GM12878 (cell line): ENCODE measurements around the gene ZDHHC14. TPM values are rescaled to one million over a fixed set of nuclear protein-coding genes. Genes with fewer than 3 reads are reported as not detected.
"Not testable (repeated sequence)": the region's sequence is repeated elsewhere in the genome, so short reads cannot be mapped to it uniquely, and the experiment has no call there.

Experiments used
- ATAC-seq: fragments of 200-7000 bp; cut with Tn5 transposase; 3 replicates; pipeline ENCODE4 v1.9.1; 2020; ENCODE audit warnings: mild to moderate bottlenecking, moderate library complexity
- BruUV-seq: library from RNA; stranded (reverse); fragments of 400-500 nt; replicated peaks from 2 replicates; lab custom pipeline; 2021; lab: Mats Ljungman, UMichigan
- CTCF ChIA-PET: fragments of 300-600 bp; sonication (Branson Sonifier 250); formaldehyde crosslinking; extraction: SDS; loops from one replicate; lab custom pipeline; 2021; ENCODE audit warnings: inconsistent platforms; lab: Yijun Ruan, JAX
- POLR2A ChIA-PET: fragments of 350-600 bp; formaldehyde crosslinking; extraction: SDS; loops from one replicate; lab custom pipeline; 2021; ENCODE audit warnings: inconsistent platforms; lab: Charles Lee
- RAD21 ChIA-PET: fragments of 300-600 bp; sonication (Branson Sonifier 250); formaldehyde crosslinking; loops from one replicate; lab custom pipeline; 2023; ENCODE audit warnings: antibody characterized with exemption; ENCODE audit not compliant: unreplicated experiment; lab: Charles Lee
- SMC1A ChIA-PET: fragments of 300-600 bp; sonication (Branson Sonifier 250); formaldehyde crosslinking; loops from one replicate; lab custom pipeline; 2023; ENCODE audit not compliant: unreplicated experiment, uncharacterized antibody; lab: Charles Lee
- DNase-seq: peaks from one replicate; pipeline ENCODE4 v3.0.0-alpha.2; 2011; ENCODE audit warnings: low read depth, low spot score
- FAIRE-seq: peaks from 3 replicates; lab custom pipeline; 2011; peaks lifted over from hg19 to GRCh38; lab: Jason Lieb, UNC
- H2AFZ ChIP-seq: 2 replicates; pipeline ENCODE4 v1.6.0; 2011; ENCODE audit warnings: low read depth, low read length, control low read depth; ENCODE audit not compliant: control insufficient read depth
- H3K27ac ChIP-seq: 2 replicates; pipeline ENCODE4 v1.5.1; 2011; ENCODE audit warnings: control low read depth; ENCODE audit not compliant: control insufficient read depth, insufficient read depth
- H3K27me3 ChIP-seq, 2 experiments: replicated peaks in 1 of 2; 2 replicates each; pipeline versions ENCODE4 v1.6.0 to v1.6.1; 2011; ENCODE audit warnings: low read length in 1 of 2; ENCODE audit not compliant: control insufficient read depth in 2 of 2, insufficient read depth in 2 of 2
- H3K36me3 ChIP-seq, 2 experiments: 2 replicates each; pipeline ENCODE4 v1.5.1; 2011; ENCODE audit warnings: low read length in 1 of 2; ENCODE audit not compliant: control insufficient read depth in 2 of 2, insufficient read depth in 2 of 2
- H3K4me1 ChIP-seq: 2 replicates; pipeline ENCODE4 v1.6.1; 2011; ENCODE audit warnings: mild to moderate bottlenecking, low read length, moderate library complexity, mixed read lengths; ENCODE audit not compliant: control insufficient read depth, insufficient read depth
- H3K4me2 ChIP-seq: 2 replicates; pipeline ENCODE4 v1.6.0; 2011; ENCODE audit warnings: control low read depth; ENCODE audit not compliant: control insufficient read depth, insufficient read depth
- H3K4me3 ChIP-seq: fragments of 200-600 bp; sonication (generic); 2 replicates; pipeline ENCODE4 v1.5.1; 2016
- H3K79me2 ChIP-seq: 2 replicates; pipeline ENCODE4 v1.6.0; 2011; ENCODE audit warnings: low read length; ENCODE audit not compliant: control insufficient read depth, insufficient read depth
- H3K9ac ChIP-seq: 2 replicates; pipeline ENCODE4 v1.8.0; 2011; ENCODE audit warnings: low read length, control low read depth, mixed read lengths; ENCODE audit not compliant: control insufficient read depth, insufficient read depth
- H3K9me3 ChIP-seq: replicated peaks from 3 replicates; pipeline ENCODE4 v1.5.1; 2011; ENCODE audit warnings: mild to moderate bottlenecking, low read length; ENCODE audit not compliant: control insufficient read depth, insufficient read depth
- H4K20me1 ChIP-seq: 2 replicates; pipeline ENCODE4 v1.6.0; 2011; ENCODE audit not compliant: control insufficient read depth, insufficient read depth
- HDGF ChIP-seq: fragments of 450-650 bp; IDR thresholded peaks from 2 replicates; pipeline ENCODE4 v1.6.1; 2016; ENCODE audit warnings: antibody characterized with exemption
- MLLT1 ChIP-seq: fragments of 450-650 bp; IDR thresholded peaks from 2 replicates; pipeline ENCODE4 v1.6.1; 2016; ENCODE audit warnings: mild to moderate bottlenecking
- WGBS: methylation state at CpG from one replicate; pipeline ENCODE4 v1.1.6; 2016; ENCODE audit warnings: low lambda C conversion rate; ENCODE audit not compliant: insufficient replicate concordance, insufficient coverage; ENCODE audit errors: missing lambda C conversion rate; 5-methylcytosine and 5-hydroxymethylcytosine counted together
- in situ Hi-C: fragments of 300-500 bp; cut with MboI; formaldehyde crosslinking; loops from 9 replicates; pipeline ENCODE4 v1.14.3; 2018; ENCODE audit warnings: mixed read lengths
- intact Hi-C: fragments of 100-400 bp; cut with micrococcal nuclease; formaldehyde crosslinking; loops from one replicate; pipeline ENCODE4 v1.14.2; 2022; ENCODE audit not compliant: unreplicated experiment
- polyA plus RNA-seq, 11 experiments: library from polyadenylated mRNA; depleted of rRNA in 4 of 11; unstranded in 6 of 11; stranded (reverse) in 5 of 11; fragments of >200 nt; fragmentation: Nextera tagmentation in 4 of 11; fragmentation: Illumina TruSeq in 1 of 11; extraction: Ambion mirVana in 4 of 11; extraction: Trizol in 1 of 11; gene quantifications; 1 replicate in 1 of 11; 2 replicates in 10 of 11; pipeline versions ENCODE4 v1.2.1 to v1.2.3, GENCODE V29; 2011 to 2016; ENCODE audit warnings: inconsistent platforms in 2 of 11, missing spikeins in 2 of 11, low read depth in 1 of 11
- total RNA-seq, 4 experiments: library from RNA; depleted of rRNA in 3 of 4; stranded (reverse); fragments of >200 nt in 3 of 4; fragmentation: Illumina TruSeq in 1 of 4; extraction: Trizol in 1 of 4; gene quantifications; 2 replicates each; pipeline versions ENCODE4 v1.2.1 to v1.2.3, GENCODE V29; 2013 to 2021

Gene ZDHHC14
- total and polyA plus RNA-seq, 10 of the 15 experiments (the other 5 are each of a cell fraction or from before 2014, with no cell fraction given): 0.15 to 16.0 (median 0.76) TPM; not detected in 1

DNA sequence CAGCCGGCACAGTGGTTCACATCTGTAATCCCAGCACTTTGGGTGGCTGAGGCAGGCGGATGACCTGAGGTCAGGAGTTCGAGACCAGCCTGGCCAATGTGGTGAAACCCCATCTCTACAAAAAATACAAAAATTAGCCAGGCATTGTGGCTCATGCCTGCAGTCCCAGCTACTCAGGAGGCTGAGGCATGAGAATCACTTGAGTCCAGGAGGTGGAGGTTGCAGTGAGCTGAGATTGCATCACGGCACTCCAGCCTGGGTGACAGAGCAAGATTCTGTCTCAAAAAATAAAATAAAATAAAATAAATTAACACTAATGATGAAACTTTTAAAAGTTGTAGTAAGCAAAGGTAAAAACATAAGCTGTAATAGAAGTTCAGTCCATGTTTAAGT is 82.7 kb downstream of the ZDHHC14 start:
- intact Hi-C loops (loop anchor here (2.0 to 5.0 kb wide), 2 partner anchors 96 to 203 kb away; no protein-coding TSS in a partner anchor), in situ Hi-C loops (loop anchor here (5.0 kb wide), 2 partner anchors 99 to 141 kb away; partner anchors contain the start of gene TMEM242)
- not testable (repeated sequence) for H3K9me3 ChIP-seq, H3K27me3 ChIP-seq, H3K4me3 ChIP-seq, FAIRE-seq, H3K4me2 ChIP-seq, H3K36me3 ChIP-seq, H3K9ac ChIP-seq, H3K79me2 ChIP-seq, DNase-seq, H2AFZ ChIP-seq, H3K27ac ChIP-seq, ATAC-seq, H4K20me1 ChIP-seq, BruUV-seq
- ChIA-PET SMC1A (interaction anchor here (0.7 to 11.5 kb wide), 29 partner anchors 11 to 426 kb away, joined by 3 to 431 read pairs (median 5); partner anchors contain the start of gene TMEM242), CTCF (interaction anchor here (0.7 to 6.7 kb wide), 18 partner anchors 35 to 410 kb away, joined by 3 to 84 read pairs (median 4); no protein-coding TSS in a partner anchor), POLR2A (interaction anchor here (0.7 to 7.9 kb wide), 7 partner anchors 20 to 141 kb away, joined by 3 to 170 read pairs (median 4); partner anchors contain the start of genes TMEM242 and ZDHHC14), RAD21 (interaction anchor here (1.0 to 8.4 kb wide), 16 partner anchors 35 to 203 kb away, joined by 3 to 350 read pairs (median 12); partner anchors contain the start of gene TMEM242)
- TF ChIP-seq MLLT1: 0 out of 2 replicates have a peak, but pooled peaks have one; percentile 15
- TF ChIP-seq HDGF: 0 out of 2 replicates have a peak, but pooled peaks have one; percentile 48
- WGBS: 15% methylated on average over 4 of the region's 4 CpGs
- peaks cover 36% of the 10 kb centered on the region for H3K4me1 ChIP-seq
